Pulmonary artery endothelial cell (primary cell): ENCODE data around the gene CER1. TPM values are rescaled to one million over a fixed set of nuclear protein-coding genes. Genes with fewer than 3 reads are reported as not detected.

Experiments used
- total RNA-seq: library from RNA; depleted of rRNA; stranded (reverse); fragments of >200 nt; gene quantifications from 2 replicates; pipeline ENCODE4 v1.2.3, GENCODE V29; 2014

The CER1 gene
- total RNA-seq, 1 donor from 2014 or later = not detected

Other genes with a start within 250 kb of the CER1 start
- 24.6 and 25.2 TPM in 2 replicates for gene ZDHHC21, start 29.3 kb downstream of the CER1 start, total RNA-seq
- 0.18 and 0.20 TPM in 2 replicates for gene FREM1, start 187.7 kb upstream of the CER1 start, total RNA-seq